Smooth muscle cell (in vitro differentiated cells): ENCODE measurements around the gene BCAS3. TPM values are rescaled to one million over a fixed set of nuclear protein-coding genes. Genes with fewer than 3 reads are reported as not detected.

ENCODE experiments used
- DNase-seq: peaks from one replicate; lab custom pipeline; 2025; ENCODE audit not compliant: unreplicated experiment; lab: John Stamatoyannopoulos, UW
- H2AFZ ChIP-seq: fragments of 200-600 bp; sonication (generic); 2 replicates; pipeline ENCODE4 v1.6.0; 2016; ENCODE audit warnings: antibody characterized with exemption, low read depth, mild to moderate bottlenecking
- H3F3A ChIP-seq: fragments of 200-600 bp; sonication (generic); 2 replicates; pipeline ENCODE4 v1.6.0; 2017; ENCODE audit warnings: antibody characterized with exemption, low read depth
- H3K27ac ChIP-seq: fragments of 200-600 bp; sonication (generic); 2 replicates; pipeline ENCODE4 v1.5.1; 2016; ENCODE audit warnings: low read depth, mild to moderate bottlenecking
- H3K27me3 ChIP-seq: fragments of 200-600 bp; sonication (generic); 2 replicates; pipeline ENCODE4 v1.6.1; 2016; ENCODE audit warnings: low read depth, mild to moderate bottlenecking
- H3K36me3 ChIP-seq: fragments of 200-600 bp; sonication (generic); 2 replicates; pipeline ENCODE4 v1.5.1; 2016; ENCODE audit warnings: low read depth
- H3K4me1 ChIP-seq: fragments of 200-600 bp; sonication (generic); 2 replicates; pipeline ENCODE4 v1.5.1; 2016; ENCODE audit warnings: low read depth
- H3K4me2 ChIP-seq: fragments of 200-600 bp; sonication (generic); 2 replicates; pipeline ENCODE4 v1.6.0; 2016; ENCODE audit warnings: mild to moderate bottlenecking
- H3K4me3 ChIP-seq: fragments of 200-600 bp; sonication (generic); 2 replicates; pipeline ENCODE4 v1.5.1; 2016; ENCODE audit warnings: mild to moderate bottlenecking
- H3K79me2 ChIP-seq: fragments of 200-600 bp; sonication (generic); 2 replicates; pipeline ENCODE4 v1.6.0; 2016; ENCODE audit warnings: low read depth, mild to moderate bottlenecking
- H3K9ac ChIP-seq: fragments of 200-600 bp; sonication (generic); 2 replicates; pipeline ENCODE4 v1.6.0; 2016; ENCODE audit warnings: low read depth
- H3K9me3 ChIP-seq: fragments of 200-600 bp; sonication (generic); replicated peaks from 2 replicates; pipeline ENCODE4 v1.5.1; 2016; ENCODE audit warnings: low read depth
- H4K20me1 ChIP-seq: fragments of 200-600 bp; sonication (generic); 2 replicates; pipeline ENCODE4 v1.6.0; 2016; ENCODE audit warnings: low read depth
- CTCF ChIP-seq: fragments of 200-600 bp; sonication (generic); IDR thresholded peaks from 2 replicates; pipeline ENCODE4 v1.5.1; 2017; ENCODE audit warnings: borderline replicate concordance, mild to moderate bottlenecking, antibody characterized with exemption; ENCODE audit not compliant: insufficient read depth, poor library complexity, severe bottlenecking
- WGBS: methylation state at CpG from one replicate; pipeline ENCODE4 v1.1.7; 2016; ENCODE audit warnings: low lambda C conversion rate; 5-methylcytosine and 5-hydroxymethylcytosine counted together
- polyA plus RNA-seq: library from polyadenylated mRNA; unstranded; fragments of >200 nt; fragmentation: Nextera tagmentation; extraction: Ambion mirVana; gene quantifications from 2 replicates; pipeline ENCODE4 v1.2.1, GENCODE V29; 2016
- total RNA-seq: library from RNA; depleted of rRNA; stranded (reverse); fragments of >200 nt; gene quantifications from 2 replicates; pipeline ENCODE4 v1.2.3, GENCODE V29; 2014

BCAS3 gene
- total and polyA plus RNA-seq, 2 experiments from 2014 or later, result 17.2 to 54.5 TPM

GRCh38 chr17:61384692-61385576, 707.3 kb downstream of the BCAS3 start:
- peaks cover 8% of the 10 kb centered on the region for H3K4me1 ChIP-seq
- 87% methylated on average over 13 of the region's 13 CpGs for WGBS
- DNase-seq, result no peak

GRCh38 chr17:61385577-61386236, 708.1 kb downstream of the BCAS3 start:
- Histone ChIP-seq H3K4me3 (no peak overlapping the region), H3K27me3 (no peaks in the 10 kb centered on the region), H3K9ac (no peak overlapping the region), H3K4me2 (no peak overlapping the region), H3K9me3 (no peaks in the 10 kb centered on the region), H3K27ac (no peak overlapping the region), H4K20me1 (no peaks in the 10 kb centered on the region), H3K36me3 (no peaks in the 10 kb centered on the region), H3K79me2 (no peaks in the 10 kb centered on the region), H3K4me1 (peaks cover 3% of the 10 kb centered on the region), H2AFZ (no peak overlapping the region), H3F3A (no peaks in the 10 kb centered on the region)
- TF ChIP-seq CTCF, result no peak
- WGBS, result 95% methylated on average over 15 of the region's 15 CpGs
- no peak for DNase-seq

More at GRCh38 chr17:61384692-61385576, 707.3 kb downstream of the BCAS3 start:
- no peak overlapping the region for H3K4me3 ChIP-seq
- no peaks in the 10 kb centered on the region for H3F3A ChIP-seq
- no peaks in the 10 kb centered on the region for H4K20me1 ChIP-seq
- H3K27me3 ChIP-seq, result no peaks in the 10 kb centered on the region
- no peak for TF ChIP-seq CTCF
- no peaks in the 10 kb centered on the region for H3K9me3 ChIP-seq
- no peak overlapping the region for H3K4me2 ChIP-seq
- no peaks in the 10 kb centered on the region for H3K36me3 ChIP-seq
- H2AFZ ChIP-seq, result no peak overlapping the region
- no peak overlapping the region for H3K9ac ChIP-seq
- H3K27ac ChIP-seq, result peak overlapping the region; percentile 42
- no peaks in the 10 kb centered on the region for H3K79me2 ChIP-seq

- Histone ChIP-seq H4K20me1 (no peaks in the 10 kb centered on the region), H3K36me3 (no peaks in the 10 kb centered on the region), H3K4me3 (no peak overlapping the region), H2AFZ (no peak overlapping the region), H3K79me2 (no peaks in the 10 kb centered on the region), H3K9ac (no peak overlapping the region), H3K27ac (no peak overlapping the region), H3F3A (no peaks in the 10 kb centered on the region), H3K4me1 (no peaks in the 10 kb centered on the region), H3K27me3 (no peaks in the 10 kb centered on the region), H3K4me2 (no peak overlapping the region), H3K9me3 (no peaks in the 10 kb centered on the region)
- TF ChIP-seq CTCF, result no peak
- 90% methylated on average over 6 of the region's 6 CpGs for WGBS
- DNase-seq, result no peak
Observed at GRCh38 chr17:61386251-61386650, 708.6 kb downstream of the BCAS3 start.
